DOHH2 (cell line): Measurements from ENCODE around the gene MSS51.

Experiments used
- EZH2phosphoT487 ChIP-seq: fragments of 200-600 bp; sonication (generic); IDR thresholded peaks from 2 replicates; pipeline ENCODE4 v1.6.1; 2017; ENCODE audit warnings: borderline replicate concordance, mild to moderate bottlenecking, antibody characterized with exemption, low read length, moderate library complexity, mixed read lengths
- TF ChIP-seq, protein P1 (sequence below): fragments of 200-600 bp; sonication (generic); IDR thresholded peaks from one replicate; pipeline ENCODE4 v1.5.1; 2014; ENCODE audit warnings: antibody characterized with exemption, mild to moderate bottlenecking, low read depth, low read length; ENCODE audit not compliant: poor library complexity, severe bottlenecking

DNA sequence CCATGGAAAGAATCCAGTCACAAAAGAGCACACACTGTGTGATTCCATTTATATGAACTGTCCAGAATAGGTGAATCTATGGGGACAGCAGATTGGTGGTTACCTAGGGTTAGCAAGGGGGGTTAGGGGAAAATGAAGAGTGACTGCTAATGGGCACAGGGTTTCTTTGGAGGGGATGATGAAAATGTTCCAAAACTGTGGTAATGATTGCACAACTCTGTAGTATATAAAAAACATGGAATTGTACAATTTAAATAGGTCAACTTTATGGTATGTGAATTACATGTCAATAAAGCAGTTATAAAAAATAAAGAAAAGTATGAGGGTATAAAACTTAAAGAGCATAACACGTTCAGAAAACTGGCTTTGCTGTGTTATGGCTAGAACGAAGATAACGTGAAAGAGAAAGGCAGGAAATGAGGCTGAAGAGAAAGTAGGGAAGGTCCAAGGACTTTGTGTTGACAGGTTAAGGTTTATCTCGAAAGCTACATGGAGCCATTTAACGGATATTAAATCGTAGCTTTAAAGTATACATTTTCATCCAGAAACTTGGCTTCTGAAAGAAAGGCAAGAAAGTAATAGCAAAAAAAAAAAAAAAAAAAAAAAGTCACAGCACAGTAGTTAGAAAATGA, 26.4 kb upstream of the MSS51 start:
- TF ChIP-seq, protein P1, sequence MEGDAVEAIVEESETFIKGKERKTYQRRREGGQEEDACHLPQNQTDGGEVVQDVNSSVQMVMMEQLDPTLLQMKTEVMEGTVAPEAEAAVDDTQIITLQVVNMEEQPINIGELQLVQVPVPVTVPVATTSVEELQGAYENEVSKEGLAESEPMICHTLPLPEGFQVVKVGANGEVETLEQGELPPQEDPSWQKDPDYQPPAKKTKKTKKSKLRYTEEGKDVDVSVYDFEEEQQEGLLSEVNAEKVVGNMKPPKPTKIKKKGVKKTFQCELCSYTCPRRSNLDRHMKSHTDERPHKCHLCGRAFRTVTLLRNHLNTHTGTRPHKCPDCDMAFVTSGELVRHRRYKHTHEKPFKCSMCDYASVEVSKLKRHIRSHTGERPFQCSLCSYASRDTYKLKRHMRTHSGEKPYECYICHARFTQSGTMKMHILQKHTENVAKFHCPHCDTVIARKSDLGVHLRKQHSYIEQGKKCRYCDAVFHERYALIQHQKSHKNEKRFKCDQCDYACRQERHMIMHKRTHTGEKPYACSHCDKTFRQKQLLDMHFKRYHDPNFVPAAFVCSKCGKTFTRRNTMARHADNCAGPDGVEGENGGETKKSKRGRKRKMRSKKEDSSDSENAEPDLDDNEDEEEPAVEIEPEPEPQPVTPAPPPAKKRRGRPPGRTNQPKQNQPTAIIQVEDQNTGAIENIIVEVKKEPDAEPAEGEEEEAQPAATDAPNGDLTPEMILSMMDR = no peak
- TF ChIP-seq EZH2phosphoT487 = no peak
